Stimulated activated CD8-positive, alpha-beta memory T cell treated with anti-CD3 and anti-CD28 coated beads, Interleukin-12 subunit alpha, Interleukin-12 subunit beta, amount 100 ng/mL, for 24 hours (primary cell): ENCODE data around the gene ADGRV1.
"Not testable (repeated sequence)": the region's sequence is repeated elsewhere in the genome, so short reads cannot be mapped to it uniquely, and the experiment has no call there.

ENCODE experiments used
- DNase-seq: peaks from one replicate; pipeline ENCODE4 v3.0.0-alpha.2; 2020; ENCODE audit errors: extremely low read depth

The ADGRV1 gene

GRCh38 chr5:90593083-90593482 is 34.5 kb downstream of the ADGRV1 start:
- DNase-seq, result not testable (repeated sequence)

GRCh38 chr5:90595766-90596165 is 37.2 kb downstream of the ADGRV1 start:
- DNase-seq, result not testable (repeated sequence)

- DNase-seq, result no peak
Observed at GRCh38 chr5:90598293-90598692, 39.7 kb downstream of the ADGRV1 start.

GRCh38 chr5:90600307-90600706 is 41.7 kb downstream of the ADGRV1 start:
- not testable (repeated sequence) for DNase-seq

- DNase-seq, result no peak
Observed at GRCh38 chr5:90601468-90601867, 42.9 kb downstream of the ADGRV1 start.

GRCh38 chr5:90602681-90603080 is 44.1 kb downstream of the ADGRV1 start:
- no peak for DNase-seq

- DNase-seq, result no peak
Observed at GRCh38 chr5:90606539-90606938, 47.9 kb downstream of the ADGRV1 start.

- no peak for DNase-seq
Observed at GRCh38 chr5:90612919-90613318, 54.3 kb downstream of the ADGRV1 start.

- no peak for DNase-seq
Observed at GRCh38 chr5:90613459-90613858, 54.9 kb downstream of the ADGRV1 start.

GRCh38 chr5:90613918-90614504 is 55.4 kb downstream of the ADGRV1 start:
- no peak for DNase-seq

GRCh38 chr5:90615355-90615754 is 56.8 kb downstream of the ADGRV1 start:
- no peak for DNase-seq

GRCh38 chr5:90618071-90618470 is 59.5 kb downstream of the ADGRV1 start:
- DNase-seq, result no peak

- DNase-seq, result not testable (repeated sequence)
Observed at GRCh38 chr5:90619762-90620161, 61.2 kb downstream of the ADGRV1 start.

GRCh38 chr5:90621848-90622247 is 63.3 kb downstream of the ADGRV1 start:
- no peak for DNase-seq

- DNase-seq, result no peak
Observed at GRCh38 chr5:90626493-90626892, 67.9 kb downstream of the ADGRV1 start.

- no peak for DNase-seq
Observed at GRCh38 chr5:90628492-90628891, 69.9 kb downstream of the ADGRV1 start.

- no peak for DNase-seq
Observed at GRCh38 chr5:90632791-90633190, 74.2 kb downstream of the ADGRV1 start.

- DNase-seq, result no peak
Observed at GRCh38 chr5:90636948-90637347, 78.4 kb downstream of the ADGRV1 start.

GRCh38 chr5:90637731-90638130 is 79.1 kb downstream of the ADGRV1 start:
- DNase-seq, result no peak

- no peak for DNase-seq
Observed at GRCh38 chr5:90638878-90639277, 80.3 kb downstream of the ADGRV1 start.

- no peak for DNase-seq
Observed at GRCh38 chr5:90640484-90641059, 82.0 kb downstream of the ADGRV1 start.

GRCh38 chr5:90641528-90641927 is 82.9 kb downstream of the ADGRV1 start:
- no peak for DNase-seq

GRCh38 chr5:90642706-90643229 is 84.2 kb downstream of the ADGRV1 start:
- DNase-seq, result no peak

- DNase-seq, result no peak
Observed at GRCh38 chr5:90644132-90644531, 85.5 kb downstream of the ADGRV1 start.
